IPS DF 6.9 (cell line): ENCODE results near the gene NTMT2.

Source experiments
- DNase-seq: peaks from one replicate; pipeline ENCODE4 v3.0.0-alpha.2; 2013; ENCODE audit warnings: low read depth, low spot score
- H3K27ac ChIP-seq: one replicate; pipeline ENCODE4 v1.5.1; 2013; ENCODE audit warnings: low read length, control low read depth
- H3K27me3 ChIP-seq: 2 replicates; pipeline ENCODE4 v1.6.1; 2013; ENCODE audit warnings: mild to moderate bottlenecking, low read length; ENCODE audit not compliant: control insufficient read depth, insufficient read depth
- H3K36me3 ChIP-seq: 2 replicates; pipeline ENCODE4 v1.6.1; 2013; ENCODE audit warnings: low read length; ENCODE audit not compliant: control insufficient read depth, insufficient read depth
- H3K4me1 ChIP-seq: 2 replicates; pipeline ENCODE4 v1.6.1; 2013; ENCODE audit warnings: low read length; ENCODE audit not compliant: control insufficient read depth, insufficient read depth
- H3K4me3 ChIP-seq: 2 replicates; pipeline ENCODE4 v1.5.1; 2013; ENCODE audit warnings: mild to moderate bottlenecking, low read length
- H3K9me3 ChIP-seq: 2 replicates; pipeline ENCODE4 v1.6.1; 2013; ENCODE audit warnings: low read length, inconsistent platforms; ENCODE audit not compliant: control insufficient read depth, insufficient read depth
- WGBS: extraction: QIAGEN DNeasy Blood & Tissue Kit; methylation state at CpG from one replicate; pipeline ENCODE4 v1.1.7; 2013; ENCODE audit warnings: mixed read lengths, missing lambda C conversion rate; ENCODE audit not compliant: insufficient read length, insufficient coverage; 5-methylcytosine and 5-hydroxymethylcytosine counted together

NTMT2 gene

GRCh38 chr1:170176772-170177171 is 31.0 kb downstream of the NTMT2 start:
- Histone ChIP-seq H3K4me3 (no peak overlapping the region), H3K4me1 (no peaks in the 10 kb centered on the region), H3K36me3 (no peaks in the 10 kb centered on the region), H3K27me3 (no peaks in the 10 kb centered on the region), H3K27ac (no peak overlapping the region), H3K9me3 (no peaks in the 10 kb centered on the region)
- no peak for DNase-seq
- WGBS: no CpG with 5 or more reads among the region's 3 CpGs

GRCh38 chr1:170182442-170182841 is 36.7 kb downstream of the NTMT2 start:
- Histone ChIP-seq H3K36me3 (no peaks in the 10 kb centered on the region), H3K9me3 (no peaks in the 10 kb centered on the region), H3K27me3 (no peaks in the 10 kb centered on the region), H3K4me1 (no peaks in the 10 kb centered on the region), H3K4me3 (no peak overlapping the region), H3K27ac (no peak overlapping the region)
- DNase-seq: no peak
- no CpG with 5 or more reads among the region's 2 CpGs for WGBS

- Histone ChIP-seq H3K9me3 (no peaks in the 10 kb centered on the region), H3K27ac (no peak overlapping the region), H3K4me3 (no peak overlapping the region), H3K36me3 (no peaks in the 10 kb centered on the region), H3K27me3 (no peaks in the 10 kb centered on the region), H3K4me1 (no peaks in the 10 kb centered on the region)
- no peak for DNase-seq
These were observed 46.8 kb downstream of the NTMT2 start for GRCh38 chr1:170192546-170192945.

GRCh38 chr1:170194451-170194850 is 48.7 kb downstream of the NTMT2 start:
- Histone ChIP-seq H3K4me1 (no peaks in the 10 kb centered on the region), H3K4me3 (no peak overlapping the region), H3K27ac (no peak overlapping the region), H3K27me3 (no peaks in the 10 kb centered on the region), H3K36me3 (no peaks in the 10 kb centered on the region), H3K9me3 (no peaks in the 10 kb centered on the region)
- DNase-seq: no peak
- WGBS: no CpG with 5 or more reads among the region's 1 CpG

GRCh38 chr1:170196490-170197236 is 50.9 kb downstream of the NTMT2 start:
- WGBS: no CpG with 5 or more reads among the region's 2 CpGs

GRCh38 chr1:170198090-170198489 is 52.3 kb downstream of the NTMT2 start:
- Histone ChIP-seq H3K4me1 (no peaks in the 10 kb centered on the region), H3K36me3 (no peaks in the 10 kb centered on the region), H3K9me3 (no peaks in the 10 kb centered on the region), H3K4me3 (no peak overlapping the region), H3K27ac (no peak overlapping the region), H3K27me3 (no peaks in the 10 kb centered on the region)
- DNase-seq: no peak
- no CpG with 5 or more reads among the region's 1 CpG for WGBS

More at GRCh38 chr1:170196490-170197236, 50.9 kb downstream of the NTMT2 start:
- Histone ChIP-seq H3K36me3 (no peaks in the 10 kb centered on the region), H3K9me3 (no peaks in the 10 kb centered on the region), H3K4me1 (no peaks in the 10 kb centered on the region), H3K27me3 (no peaks in the 10 kb centered on the region), H3K4me3 (no peak overlapping the region), H3K27ac (no peak overlapping the region)
- no peak for DNase-seq

GRCh38 chr1:170198584-170198983 is 52.8 kb downstream of the NTMT2 start:
- H3K27me3 ChIP-seq: no peaks in the 10 kb centered on the region
- no peak overlapping the region for H3K27ac ChIP-seq
- no peaks in the 10 kb centered on the region for H3K9me3 ChIP-seq
- DNase-seq: no peak
- no peaks in the 10 kb centered on the region for H3K4me1 ChIP-seq
- no peak overlapping the region for H3K4me3 ChIP-seq
- no peaks in the 10 kb centered on the region for H3K36me3 ChIP-seq

GRCh38 chr1:170200161-170200560 is 54.4 kb downstream of the NTMT2 start:
- H3K36me3 ChIP-seq: no peaks in the 10 kb centered on the region
- no peaks in the 10 kb centered on the region for H3K9me3 ChIP-seq
- no peak for DNase-seq
- no peak overlapping the region for H3K4me3 ChIP-seq
- H3K27ac ChIP-seq: no peak overlapping the region
- H3K4me1 ChIP-seq: peaks cover 3% of the 10 kb centered on the region
- no peaks in the 10 kb centered on the region; the same call in 1 of the 2 replicates for H3K27me3 ChIP-seq

GRCh38 chr1:170200621-170201397 is 55.0 kb downstream of the NTMT2 start:
- Histone ChIP-seq H3K9me3 (no peaks in the 10 kb centered on the region), H3K27ac (no peak overlapping the region), H3K4me1 (peaks cover 3% of the 10 kb centered on the region), H3K4me3 (no peak overlapping the region), H3K36me3 (no peaks in the 10 kb centered on the region), H3K27me3 (no peaks in the 10 kb centered on the region; the same call in 1 of the 2 replicates)
- no peak for DNase-seq
- no CpG with 5 or more reads among the region's 4 CpGs for WGBS

- Histone ChIP-seq H3K27me3 (no peaks in the 10 kb centered on the region; the same call in 1 of the 2 replicates), H3K4me3 (no peak overlapping the region), H3K4me1 (peaks cover 3% of the 10 kb centered on the region), H3K36me3 (no peaks in the 10 kb centered on the region), H3K9me3 (peaks cover 1% of the 10 kb centered on the region; the same call in 1 of the 2 replicates), H3K27ac (no peak overlapping the region)
- DNase-seq: no peak
These were observed 57.9 kb downstream of the NTMT2 start for GRCh38 chr1:170203693-170204092.

- no peak for DNase-seq
- WGBS: no CpG with 5 or more reads among the region's 3 CpGs
- Histone ChIP-seq H3K36me3 (no peaks in the 10 kb centered on the region), H3K4me1 (peaks cover 3% of the 10 kb centered on the region), H3K27me3 (no peaks in the 10 kb centered on the region; the same call in 1 of the 2 replicates), H3K9me3 (peaks cover 1% of the 10 kb centered on the region; the same call in 1 of the 2 replicates), H3K27ac (no peak overlapping the region), H3K4me3 (no peak overlapping the region)
These were observed 58.4 kb downstream of the NTMT2 start for GRCh38 chr1:170204121-170204520.
